ENCODE results near the gene MLANA. TPM values are rescaled to one million over a fixed set of nuclear protein-coding genes. Genes with fewer than 3 reads are reported as not detected.
A peak's percentile ranks its signal among the peaks of the same experiment; 100 is the strongest.

The MLANA gene
- total RNA-seq, 2 experiments from 2014 or later = not detected

DNA sequence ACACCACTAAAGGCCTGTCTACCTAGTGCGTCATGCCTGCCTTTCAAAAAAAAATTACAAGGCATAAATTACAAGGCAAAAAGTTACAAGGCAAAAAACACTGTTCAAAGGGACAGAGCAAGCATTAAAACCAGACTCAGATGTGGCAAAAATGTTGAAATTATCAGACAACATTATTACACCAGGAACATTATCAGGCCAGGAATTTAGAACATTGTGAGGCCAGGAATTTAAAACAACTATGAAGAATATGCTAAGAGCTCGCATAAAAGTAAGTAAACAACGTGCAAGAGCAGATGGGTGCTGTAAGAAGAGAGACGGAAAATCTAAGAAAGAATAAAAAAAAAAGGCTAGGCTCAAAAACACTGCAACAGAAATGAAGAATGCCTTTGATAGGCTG, 18.2 kb upstream of the MLANA start:
- Mint-ChIP-seq H3K4me1 (ENCODE audit: low read depth) (peaks cover 5% of the 10 kb centered on the region), H3K27me3 (no peaks in the 10 kb centered on the region), H3K9me3 (no peaks in the 10 kb centered on the region), H3K4me3 (no peak overlapping the region), H3K36me3 (ENCODE audit: low read depth) (no peaks in the 10 kb centered on the region), H3K27ac (no peak overlapping the region)
- CTCF ChIA-PET = no interaction called here
- Histone ChIP-seq H3K27me3 (ENCODE audit: control insufficient read depth in 1 of 2, insufficient read depth in 2 of 2, low read length in 2 of 2) (no peaks in the 10 kb centered on the region), H3K4me3 (ENCODE audit: low read length) (no peak overlapping the region), H3K27ac (ENCODE audit: low read depth in 1 of 2, low read length in 2 of 2) (no peak overlapping the region), H3K9me3 (ENCODE audit: control insufficient read depth in 1 of 2, insufficient read depth in 1 of 2, low read length in 2 of 2) (no peaks in the 10 kb centered on the region), H3K4me1 (ENCODE audit: insufficient read depth, low read length) (peaks cover 5% of the 10 kb centered on the region), H3K36me3 (ENCODE audit: insufficient read depth, low read length) (peaks cover 2% of the 10 kb centered on the region)
- DNase-seq (no peak), ATAC-seq (ENCODE audit: poor library complexity) (no peak)
- intact Hi-C loops (cut with DNase I, micrococcal nuclease) = loop anchor here in 1 of 2 experiments (5.0 kb wide), 1 partner anchor 40 kb away; the partner anchor contains the start of gene ERMP1
- POLR2A ChIA-PET = no interaction called here
- TF ChIP-seq, protein P1, sequence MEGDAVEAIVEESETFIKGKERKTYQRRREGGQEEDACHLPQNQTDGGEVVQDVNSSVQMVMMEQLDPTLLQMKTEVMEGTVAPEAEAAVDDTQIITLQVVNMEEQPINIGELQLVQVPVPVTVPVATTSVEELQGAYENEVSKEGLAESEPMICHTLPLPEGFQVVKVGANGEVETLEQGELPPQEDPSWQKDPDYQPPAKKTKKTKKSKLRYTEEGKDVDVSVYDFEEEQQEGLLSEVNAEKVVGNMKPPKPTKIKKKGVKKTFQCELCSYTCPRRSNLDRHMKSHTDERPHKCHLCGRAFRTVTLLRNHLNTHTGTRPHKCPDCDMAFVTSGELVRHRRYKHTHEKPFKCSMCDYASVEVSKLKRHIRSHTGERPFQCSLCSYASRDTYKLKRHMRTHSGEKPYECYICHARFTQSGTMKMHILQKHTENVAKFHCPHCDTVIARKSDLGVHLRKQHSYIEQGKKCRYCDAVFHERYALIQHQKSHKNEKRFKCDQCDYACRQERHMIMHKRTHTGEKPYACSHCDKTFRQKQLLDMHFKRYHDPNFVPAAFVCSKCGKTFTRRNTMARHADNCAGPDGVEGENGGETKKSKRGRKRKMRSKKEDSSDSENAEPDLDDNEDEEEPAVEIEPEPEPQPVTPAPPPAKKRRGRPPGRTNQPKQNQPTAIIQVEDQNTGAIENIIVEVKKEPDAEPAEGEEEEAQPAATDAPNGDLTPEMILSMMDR (IDR thresholded peaks at IDR 0.05) = no peak

DNA sequence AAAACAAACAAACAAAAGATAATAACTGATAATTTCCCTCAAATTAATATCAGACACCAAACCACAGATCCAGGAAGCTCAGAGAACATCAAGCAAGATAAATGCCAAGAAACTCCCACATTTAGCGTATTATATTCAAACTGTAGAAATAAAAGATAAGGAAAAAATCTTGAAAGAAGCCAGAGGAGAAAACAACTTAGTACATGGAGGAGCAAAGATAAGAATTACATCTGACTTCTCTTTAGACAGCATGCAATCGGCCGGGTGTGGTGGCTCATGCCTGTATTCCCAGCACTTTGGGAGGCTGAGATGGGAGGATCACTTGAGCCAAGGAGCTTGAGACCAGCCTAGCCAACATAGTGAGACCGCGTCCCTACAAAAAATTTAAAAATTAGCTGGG, 17.2 kb upstream of the MLANA start:
- intact Hi-C loops (cut with DNase I, micrococcal nuclease) = loop anchor here in 1 of 2 experiments (5.0 kb wide), 1 partner anchor 41 kb away; the partner anchor contains the start of gene ERMP1
- H3K27me3 ChIP-seq (ENCODE audit: control insufficient read depth in 1 of 2, insufficient read depth in 2 of 2, low read length in 2 of 2) = no peaks in the 10 kb centered on the region
- ATAC-seq (ENCODE audit: poor library complexity) (no peak), DNase-seq (no peak)
- H3K4me3 ChIP-seq (ENCODE audit: low read length) = no peak overlapping the region
- ChIA-PET CTCF (no interaction called here), POLR2A (no interaction called here)
- no peaks in the 10 kb centered on the region for H3K9me3 ChIP-seq (ENCODE audit: control insufficient read depth in 1 of 2, insufficient read depth in 1 of 2, low read length in 2 of 2)
- no peak overlapping the region for H3K27ac ChIP-seq (ENCODE audit: low read depth in 1 of 2, low read length in 2 of 2)
- Mint-ChIP-seq H3K4me1 (ENCODE audit: low read depth) (peaks cover 5% of the 10 kb centered on the region), H3K27me3 (no peaks in the 10 kb centered on the region), H3K4me3 (no peak overlapping the region), H3K36me3 (ENCODE audit: low read depth) (no peaks in the 10 kb centered on the region), H3K9me3 (no peaks in the 10 kb centered on the region), H3K27ac (no peak overlapping the region)
- TF ChIP-seq, protein P1 (IDR thresholded peaks at IDR 0.05) = no peak
- H3K36me3 ChIP-seq (ENCODE audit: insufficient read depth, low read length) = peaks cover 2% of the 10 kb centered on the region
- H3K4me1 ChIP-seq (ENCODE audit: insufficient read depth, low read length) = peaks cover 5% of the 10 kb centered on the region

DNA sequence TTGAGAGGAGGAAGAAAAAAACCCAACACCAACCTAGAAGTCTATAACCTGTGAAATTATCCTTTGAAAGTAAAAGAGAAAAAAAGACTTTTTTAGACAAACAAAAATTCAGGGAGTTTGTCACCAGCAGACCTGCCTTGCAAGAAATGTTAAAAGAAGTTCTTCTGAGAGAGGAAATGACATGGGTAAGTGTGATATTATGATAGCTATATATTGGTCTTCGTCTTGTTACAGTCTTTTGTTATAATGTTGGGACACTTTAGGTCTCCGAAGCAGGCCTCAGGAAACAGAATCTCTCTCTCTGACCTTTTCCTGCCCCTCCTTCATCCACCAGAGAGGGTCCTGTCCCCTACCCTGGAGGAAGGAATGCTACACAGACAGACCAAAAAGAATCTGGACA, 16.6 kb upstream of the MLANA start:
- CTCF ChIA-PET = no interaction called here
- TF ChIP-seq, protein P1 (IDR thresholded peaks at IDR 0.05) = no peak
- Mint-ChIP-seq H3K27me3 (no peaks in the 10 kb centered on the region), H3K27ac (no peak overlapping the region), H3K4me1 (ENCODE audit: low read depth) (peaks cover 5% of the 10 kb centered on the region), H3K4me3 (no peak overlapping the region), H3K36me3 (ENCODE audit: low read depth) (no peaks in the 10 kb centered on the region), H3K9me3 (no peaks in the 10 kb centered on the region)
- DNase-seq (peak in 1 of 14 experiments; percentile 7), ATAC-seq (ENCODE audit: poor library complexity) (no peak)
- peaks cover 5% of the 10 kb centered on the region for H3K4me1 ChIP-seq (ENCODE audit: insufficient read depth, low read length)
- H3K36me3 ChIP-seq (ENCODE audit: insufficient read depth, low read length) = peaks cover 2% of the 10 kb centered on the region
- H3K27ac ChIP-seq (ENCODE audit: low read depth in 1 of 2, low read length in 2 of 2) = no peak overlapping the region
- no peaks in the 10 kb centered on the region for H3K9me3 ChIP-seq (ENCODE audit: control insufficient read depth in 1 of 2, insufficient read depth in 1 of 2, low read length in 2 of 2)
- intact Hi-C loops (cut with DNase I, micrococcal nuclease) = loop anchor here in 1 of 2 experiments (5.0 kb wide), 1 partner anchor 42 kb away; the partner anchor contains the start of gene ERMP1
- no peaks in the 10 kb centered on the region for H3K27me3 ChIP-seq (ENCODE audit: control insufficient read depth in 1 of 2, insufficient read depth in 2 of 2, low read length in 2 of 2)
- no peak overlapping the region for H3K4me3 ChIP-seq (ENCODE audit: low read length)
- POLR2A ChIA-PET = interaction anchor here (0.9 kb wide), 1 partner anchor 134 kb away, joined by 3 read pairs; a partner anchor contains a TSS
